Glomerular endothelial cell (primary cell): ENCODE results near the gene BRD3OS. TPM values are rescaled to one million over a fixed set of nuclear protein-coding genes. Genes with fewer than 3 reads are reported as not detected.

Source experiments
- DNase-seq: peaks from one replicate; pipeline ENCODE4 v3.0.0-alpha.2; 2011; ENCODE audit warnings: low read depth, low spot score; ENCODE audit errors: extremely low read depth
- total RNA-seq: library from RNA; depleted of rRNA; stranded (reverse); fragments of >200 nt; gene quantifications from 2 replicates; pipeline ENCODE4 v1.2.3, GENCODE V29; 2015

Gene BRD3OS
- total RNA-seq, 1 donor from 2014 or later = 20.2 TPM

DNA sequence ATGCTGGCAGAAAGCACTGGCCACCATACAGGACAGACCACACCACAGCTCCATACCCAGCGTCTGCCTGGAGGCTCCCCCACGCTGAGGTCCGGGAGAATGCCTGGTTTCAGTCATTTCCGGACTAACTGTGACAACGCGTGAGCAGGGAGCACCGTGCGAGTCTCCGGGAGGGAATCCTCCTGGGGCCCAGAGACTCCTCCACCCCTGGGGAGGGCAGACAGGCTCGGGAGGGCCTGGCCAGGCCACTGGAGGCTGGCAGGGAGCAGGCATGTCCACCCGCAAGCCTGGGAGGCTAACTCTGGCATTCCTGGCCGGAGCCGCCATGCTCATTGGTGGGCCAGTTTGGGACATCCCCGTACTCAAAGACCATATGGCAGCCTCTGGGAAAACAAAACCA is 6.5 kb downstream of the BRD3OS start:
- DNase-seq = no peak

DNA sequence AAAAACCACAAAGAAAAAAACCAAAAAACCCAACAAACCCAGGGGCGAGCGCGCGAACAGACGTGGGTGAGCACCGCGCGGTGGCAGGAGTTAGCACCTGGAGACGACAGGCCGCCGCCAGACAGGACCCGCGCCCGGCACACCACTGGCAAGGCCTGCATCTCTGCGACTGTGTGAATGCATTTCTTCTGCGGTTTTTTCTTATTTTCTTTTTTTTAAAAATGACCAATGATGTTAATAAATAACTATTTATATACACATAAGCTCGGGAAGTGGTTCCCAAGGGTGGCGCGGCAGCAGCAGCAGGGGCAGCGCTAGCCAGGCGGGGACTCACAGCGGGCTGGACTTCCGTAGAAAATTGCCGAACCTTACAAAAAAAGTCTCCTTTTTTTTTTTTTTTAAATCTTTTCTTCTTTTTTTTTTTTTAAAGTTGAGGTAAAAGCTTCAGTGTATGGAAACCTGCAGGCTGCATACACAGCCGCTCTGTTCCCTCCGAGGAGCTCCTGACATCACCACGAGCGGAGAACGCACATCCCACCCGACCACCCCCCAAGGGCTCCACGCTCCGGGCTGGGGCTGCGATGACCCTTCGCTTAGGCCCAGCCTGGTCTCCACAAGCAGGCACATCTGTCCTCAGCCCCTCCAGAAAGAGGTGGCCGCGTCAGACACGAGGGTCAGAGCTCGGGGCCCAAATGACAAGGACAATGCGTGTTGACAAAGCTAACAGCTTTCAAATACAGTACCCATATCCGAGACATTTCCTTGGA is 7.4 kb downstream of the BRD3OS start:
- DNase-seq = no peak

DNA sequence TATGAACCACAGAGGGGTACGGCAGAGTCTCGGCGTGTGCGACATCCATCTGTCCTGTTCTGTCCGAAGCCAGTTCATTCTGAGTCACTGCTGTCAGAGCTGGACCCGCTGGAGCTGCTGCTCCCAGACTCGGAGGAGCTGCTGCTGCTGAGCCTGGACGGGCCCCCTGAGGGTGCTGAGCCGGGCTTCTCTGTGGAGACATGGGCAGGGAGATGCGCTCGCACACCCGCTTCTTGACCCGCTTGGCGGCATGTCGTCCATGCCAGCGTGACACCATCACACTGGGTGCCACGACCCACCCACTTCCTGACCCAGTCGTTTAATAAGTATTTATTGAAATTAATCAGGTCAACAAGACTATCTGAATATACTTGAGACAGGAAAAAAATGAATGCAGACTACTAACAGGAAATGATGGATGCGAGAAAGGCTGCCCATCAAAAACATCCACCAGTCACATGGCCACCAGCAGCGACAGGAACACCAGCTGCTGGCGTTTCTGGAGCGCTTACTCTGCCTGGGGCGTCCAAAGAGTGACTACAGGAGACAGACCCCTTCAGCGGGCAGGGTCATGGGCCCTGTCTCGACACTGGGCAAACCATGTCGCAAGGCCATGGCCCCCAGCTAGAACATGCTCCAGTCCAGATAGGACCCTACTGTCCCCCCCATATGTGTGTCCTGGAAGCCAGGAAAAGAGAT is 8.4 kb downstream of the BRD3OS start:
- no peak for DNase-seq

DNA sequence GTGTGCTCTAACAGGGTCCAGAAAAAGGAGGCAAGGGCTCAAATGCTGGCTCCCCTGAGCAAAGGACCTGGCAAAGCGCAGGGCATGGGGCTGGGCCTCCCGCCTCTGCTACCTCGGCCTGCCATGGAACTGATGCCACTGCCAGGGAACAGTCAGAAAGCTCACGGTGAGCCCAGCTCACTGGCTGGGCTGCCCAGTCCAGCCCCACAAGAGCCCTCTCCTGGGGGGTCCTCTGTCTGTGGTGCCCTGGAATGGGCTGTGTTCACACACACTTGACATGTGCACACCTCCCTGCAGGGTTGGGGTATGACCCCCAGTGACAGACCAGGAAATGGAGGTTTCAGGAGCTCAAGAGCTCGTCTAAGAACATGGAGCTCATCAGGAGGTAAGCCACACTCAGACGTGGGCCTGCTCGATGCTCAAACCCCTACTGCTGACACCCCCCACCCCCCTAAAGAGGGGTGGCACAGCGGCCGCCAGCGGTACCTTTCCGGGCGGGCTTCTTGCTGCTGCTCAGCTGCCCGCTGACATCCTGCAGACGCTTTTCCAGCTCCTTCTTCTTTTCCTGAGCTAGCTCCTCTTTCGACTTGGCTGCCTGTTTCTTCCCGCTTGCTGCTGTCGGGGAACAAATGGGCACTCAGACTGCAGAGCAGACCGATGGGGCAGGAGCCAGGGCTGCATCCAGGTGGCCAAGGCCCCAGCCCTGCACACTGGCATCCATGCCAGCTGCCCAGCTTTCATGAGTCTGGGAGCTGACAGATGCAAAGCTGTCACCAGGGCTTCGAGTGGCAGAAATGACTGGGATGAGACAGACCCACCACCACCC is 9.1 kb downstream of the BRD3OS start:
- no peak for DNase-seq

DNA sequence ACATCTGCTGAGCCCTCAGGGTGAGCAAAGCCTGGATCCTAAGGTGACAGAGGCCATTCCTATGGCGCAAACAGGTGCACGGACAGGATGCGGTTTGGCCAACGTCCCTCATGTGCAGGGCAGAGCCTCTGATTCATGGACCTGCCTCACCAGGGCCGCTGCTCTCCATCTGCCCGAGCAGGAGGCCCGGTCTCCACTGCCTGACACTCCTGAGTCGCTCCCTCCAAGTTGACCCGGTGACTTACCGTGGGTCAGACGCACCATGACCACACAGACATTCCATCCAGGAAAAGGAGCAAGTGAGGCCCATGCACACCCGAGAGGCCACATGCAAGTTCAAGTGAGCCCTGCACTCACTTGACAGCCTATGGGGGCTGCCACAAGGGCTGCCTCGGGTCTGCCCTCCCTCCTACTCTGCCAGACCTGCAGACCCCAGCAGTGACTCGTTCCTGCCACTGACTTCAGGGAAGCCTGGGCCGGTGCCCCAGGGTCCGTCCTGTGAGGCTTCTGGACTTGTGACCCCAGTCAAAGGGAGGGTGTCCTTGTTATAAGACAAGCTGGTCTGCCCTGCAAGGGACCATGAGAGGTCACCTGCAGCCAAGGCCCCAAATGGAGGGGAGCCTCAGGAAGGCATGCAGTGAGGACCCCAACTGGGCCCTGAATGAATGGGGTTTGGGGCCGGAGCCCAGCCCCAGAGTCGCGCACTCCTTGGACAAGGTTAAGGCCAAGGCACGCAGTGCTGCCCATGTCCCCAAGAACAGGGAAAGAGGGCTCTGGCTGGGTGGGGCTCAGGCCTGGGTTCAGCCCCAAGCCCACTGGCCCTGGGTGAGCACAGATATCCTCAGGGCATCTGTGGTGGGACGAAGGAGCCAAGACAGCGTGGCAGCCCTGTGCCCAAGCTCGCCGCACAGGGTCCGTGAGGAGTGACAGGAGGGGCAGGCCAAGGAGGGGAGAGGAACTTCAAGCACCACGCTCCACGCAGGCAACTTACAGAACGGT is 10.1 kb downstream of the BRD3OS start:
- no peak for DNase-seq

DNA sequence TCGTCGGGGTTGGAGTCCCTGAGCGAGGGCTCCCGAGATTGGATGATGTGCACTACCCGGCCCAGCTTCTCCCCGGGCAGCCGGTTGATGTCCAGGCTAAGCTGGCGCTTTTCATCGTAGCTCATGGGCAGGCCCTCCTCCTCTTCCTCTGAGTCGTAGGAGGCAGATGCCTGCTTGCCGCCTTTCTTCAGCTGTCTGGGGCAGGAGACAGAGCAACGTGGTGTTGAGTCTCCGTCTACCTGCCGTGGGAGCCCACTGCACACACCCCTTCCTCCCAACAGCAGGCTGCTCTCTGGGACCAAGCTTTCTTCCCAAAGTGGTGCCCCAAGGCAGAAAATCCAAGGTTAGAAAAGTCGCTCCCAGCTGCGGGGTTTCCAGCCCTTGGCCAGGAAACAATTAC is 10.8 kb downstream of the BRD3OS start:
- DNase-seq = no peak

DNA sequence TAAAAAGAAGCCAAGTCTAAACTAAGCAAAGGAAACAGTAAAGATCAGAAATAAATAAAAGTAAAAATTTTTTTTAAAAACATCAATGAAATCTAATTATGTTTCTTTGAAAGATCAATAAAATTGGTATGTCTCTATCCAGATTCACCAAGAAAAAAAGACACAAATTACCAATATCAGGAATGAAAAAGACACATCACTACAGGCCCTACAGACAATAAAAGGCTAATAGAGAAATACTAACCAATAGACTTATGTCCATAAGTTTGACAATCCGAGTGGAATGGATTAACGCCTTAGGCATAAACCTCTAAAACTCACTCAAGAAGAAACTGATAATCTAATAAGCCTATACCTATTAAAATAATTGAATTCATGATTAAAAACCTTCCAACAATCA is 12.4 kb downstream of the BRD3OS start:
- DNase-seq = no peak

DNA sequence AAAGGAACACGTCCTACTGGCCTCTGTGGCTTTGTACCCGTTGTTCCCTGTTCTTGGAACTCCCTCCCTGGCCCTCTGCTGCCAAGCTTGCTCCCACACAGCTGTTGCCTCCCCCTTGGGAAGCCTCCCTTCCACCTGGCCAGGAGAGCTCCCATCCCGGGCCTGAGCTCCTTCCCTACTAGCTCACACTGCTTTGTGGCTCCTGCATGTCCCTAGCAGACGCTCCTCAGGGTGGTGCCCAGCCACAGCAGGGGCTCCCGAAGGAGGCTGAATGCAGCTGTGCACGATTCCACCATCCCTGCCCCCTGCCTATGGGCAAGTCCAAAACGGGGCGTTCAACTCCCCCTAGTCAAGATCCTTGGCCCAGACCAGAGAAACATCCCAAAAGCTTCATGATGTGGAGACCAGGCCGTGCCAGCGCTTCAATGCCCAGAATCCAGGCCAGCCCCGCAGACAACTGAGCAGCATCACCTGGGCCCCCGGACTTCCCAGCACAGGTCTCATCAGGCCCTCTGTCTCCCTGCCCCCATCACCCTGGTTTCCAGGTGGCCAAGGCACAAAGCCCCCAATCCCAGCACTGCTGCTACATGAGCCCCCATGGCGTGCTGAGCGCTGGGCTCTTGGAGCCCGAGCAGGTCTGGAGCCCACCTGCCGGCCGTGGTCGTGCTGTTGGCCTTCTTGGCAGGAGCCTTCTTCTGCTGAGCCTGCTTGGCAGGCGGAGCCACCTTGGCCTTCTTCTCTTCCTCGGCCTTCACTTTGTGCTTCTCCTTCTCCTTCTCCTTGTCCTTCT is 14.3 kb downstream of the BRD3OS start:
- no peak for DNase-seq

DNA sequence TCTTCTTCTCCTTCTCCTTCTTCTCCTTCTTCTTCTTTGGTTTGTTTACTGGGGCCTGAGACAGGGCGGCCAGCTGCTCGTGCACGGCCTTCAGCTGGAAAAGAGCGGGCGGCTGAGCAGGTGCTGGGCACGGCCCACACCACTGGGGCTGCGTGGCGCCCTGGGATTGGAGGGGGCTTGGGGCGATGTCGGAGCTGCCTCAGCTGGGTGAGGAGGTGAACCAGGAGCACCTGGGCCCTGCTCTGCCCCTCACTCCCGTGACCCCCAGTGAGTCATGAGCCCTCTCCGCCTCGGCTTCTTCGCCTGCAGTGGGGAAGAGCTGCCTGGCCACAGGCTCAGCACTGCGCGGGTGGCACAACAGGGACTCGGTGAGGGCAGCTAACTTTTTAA is 14.9 kb downstream of the BRD3OS start:
- DNase-seq = no peak

DNA sequence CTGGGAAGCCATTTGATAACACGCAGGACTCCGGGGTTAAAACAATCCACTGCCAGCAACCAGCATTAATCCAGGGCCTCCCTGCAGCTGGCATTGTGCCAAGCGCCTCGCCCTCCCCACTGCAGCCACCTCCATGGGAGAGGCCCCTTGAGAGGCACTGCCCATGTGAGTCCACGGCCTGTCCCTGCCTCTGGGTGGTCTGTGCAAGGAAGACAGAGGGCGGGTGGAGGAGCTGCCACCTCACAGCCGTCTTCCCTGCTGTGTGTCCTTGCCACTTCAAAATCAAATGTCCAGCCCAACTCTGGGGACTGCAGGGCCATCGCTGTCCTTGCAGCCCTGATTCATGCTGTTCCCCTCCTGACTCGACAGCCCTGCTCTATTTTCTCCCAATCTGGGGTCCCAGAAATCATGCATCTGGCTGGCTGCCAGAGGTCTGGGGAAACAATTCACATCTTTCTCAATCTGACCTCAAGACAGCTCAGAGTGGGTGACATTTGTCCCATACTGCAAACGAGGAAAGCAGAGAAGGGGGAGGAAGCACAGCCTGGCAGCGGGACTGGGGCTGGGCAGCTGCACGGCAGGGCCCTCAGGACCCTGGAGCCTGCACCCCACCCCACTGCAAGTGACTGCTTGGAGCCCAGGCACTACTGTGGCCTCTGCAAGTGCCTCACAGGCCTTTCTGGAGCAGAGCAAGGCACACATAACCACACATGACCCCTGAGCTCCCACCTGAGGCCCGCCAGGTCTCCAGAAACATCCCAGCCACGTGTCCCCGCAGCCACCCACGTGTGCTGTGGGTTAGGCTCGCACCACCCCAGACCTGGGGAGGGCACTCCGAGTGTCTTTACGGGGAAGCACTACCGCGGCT is 15.7 kb downstream of the BRD3OS start:
- no peak for DNase-seq

DNA sequence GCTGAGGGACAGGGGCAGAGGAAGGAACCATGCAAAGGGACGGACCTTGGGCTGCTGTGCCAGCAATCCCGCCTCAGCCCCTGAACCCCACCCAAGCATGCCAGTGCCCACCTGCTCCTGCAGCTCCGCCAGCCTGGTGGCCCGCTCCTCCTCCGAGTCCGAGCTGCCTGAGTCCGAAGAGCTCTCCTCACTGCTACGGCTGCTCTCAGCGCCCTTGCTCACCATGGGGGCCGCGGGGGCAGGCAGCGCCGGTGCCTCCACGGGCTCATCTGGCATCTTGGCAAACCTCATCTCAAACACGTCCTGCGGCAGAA is 16.3 kb downstream of the BRD3OS start:
- no peak for DNase-seq

DNA sequence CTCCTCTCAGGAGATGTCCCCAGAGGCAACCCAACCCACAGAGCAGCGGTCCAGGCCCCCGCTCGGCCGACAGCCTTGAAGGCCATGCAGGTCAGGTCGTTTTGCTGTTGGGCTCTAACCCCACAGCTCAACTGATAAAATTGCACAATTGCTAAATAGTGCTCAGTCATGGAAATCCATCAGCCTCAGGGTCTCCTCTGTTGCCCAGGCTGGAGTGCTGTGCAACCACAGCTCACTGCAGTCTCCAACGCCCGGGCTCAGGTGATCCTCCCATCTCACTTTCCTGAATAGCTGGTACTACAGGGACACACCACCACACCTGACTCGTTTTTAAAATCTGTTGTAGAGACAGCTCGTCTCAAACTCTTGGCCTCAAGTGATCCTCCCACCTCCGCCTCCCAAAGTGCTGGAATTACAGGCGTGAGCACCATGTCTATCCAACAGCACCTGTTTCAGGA is 18.3 kb downstream of the BRD3OS start:
- DNase-seq = no peak

DNA sequence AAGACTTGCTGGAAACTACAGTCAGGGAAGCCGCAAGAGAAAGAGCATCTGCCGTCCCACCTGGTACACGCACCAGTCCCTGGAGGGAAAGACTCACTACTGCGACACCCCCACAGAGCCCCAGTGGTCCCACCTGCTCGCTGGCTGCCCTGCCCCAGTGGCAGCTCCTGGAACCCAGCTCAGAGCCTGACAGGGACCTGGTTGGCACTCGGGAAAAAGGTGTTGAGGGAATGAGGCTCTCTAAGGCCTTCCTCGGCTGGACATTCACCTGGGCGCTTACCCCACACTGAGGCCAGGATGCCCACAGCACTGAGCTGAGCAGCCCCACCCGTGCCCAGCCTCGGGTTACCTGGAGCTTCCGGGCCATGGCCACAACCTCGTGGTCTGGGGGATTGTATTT is 19.7 kb downstream of the BRD3OS start:
- DNase-seq = no peak

DNA sequence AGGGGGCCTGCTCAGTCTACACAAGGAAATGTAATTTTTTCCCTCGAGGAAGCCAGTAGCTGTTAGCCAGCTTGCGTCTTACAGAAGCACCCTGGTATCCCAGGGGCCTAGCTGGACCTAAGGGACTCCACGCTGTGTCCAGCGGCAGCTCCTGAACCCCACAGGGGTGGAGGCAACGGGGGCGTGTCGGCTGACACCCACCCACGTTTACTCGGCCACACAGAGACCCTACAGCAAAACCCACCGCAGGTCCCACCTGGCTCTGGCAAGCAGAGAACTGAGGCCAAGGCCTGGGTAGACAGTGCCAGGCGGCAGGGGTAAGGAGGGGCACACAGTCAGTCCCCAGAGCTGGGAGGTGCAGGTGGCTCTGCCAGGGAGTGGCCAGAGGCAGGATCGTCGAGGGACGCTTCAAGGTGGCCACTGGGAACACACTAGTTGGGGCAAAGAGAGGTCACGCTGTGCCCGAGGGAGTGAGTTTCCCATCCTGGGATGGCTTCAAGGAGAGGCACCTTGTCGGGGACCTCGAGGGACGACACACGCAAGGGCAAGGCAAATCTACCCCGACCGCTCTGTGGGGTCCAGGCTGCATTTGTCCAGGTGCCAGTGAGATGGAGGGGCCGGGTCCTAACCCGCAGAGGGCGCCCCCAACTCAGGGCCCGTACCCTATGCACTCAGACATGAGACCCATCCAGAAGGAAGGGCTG is 20.7 kb downstream of the BRD3OS start:
- no peak for DNase-seq

DNA sequence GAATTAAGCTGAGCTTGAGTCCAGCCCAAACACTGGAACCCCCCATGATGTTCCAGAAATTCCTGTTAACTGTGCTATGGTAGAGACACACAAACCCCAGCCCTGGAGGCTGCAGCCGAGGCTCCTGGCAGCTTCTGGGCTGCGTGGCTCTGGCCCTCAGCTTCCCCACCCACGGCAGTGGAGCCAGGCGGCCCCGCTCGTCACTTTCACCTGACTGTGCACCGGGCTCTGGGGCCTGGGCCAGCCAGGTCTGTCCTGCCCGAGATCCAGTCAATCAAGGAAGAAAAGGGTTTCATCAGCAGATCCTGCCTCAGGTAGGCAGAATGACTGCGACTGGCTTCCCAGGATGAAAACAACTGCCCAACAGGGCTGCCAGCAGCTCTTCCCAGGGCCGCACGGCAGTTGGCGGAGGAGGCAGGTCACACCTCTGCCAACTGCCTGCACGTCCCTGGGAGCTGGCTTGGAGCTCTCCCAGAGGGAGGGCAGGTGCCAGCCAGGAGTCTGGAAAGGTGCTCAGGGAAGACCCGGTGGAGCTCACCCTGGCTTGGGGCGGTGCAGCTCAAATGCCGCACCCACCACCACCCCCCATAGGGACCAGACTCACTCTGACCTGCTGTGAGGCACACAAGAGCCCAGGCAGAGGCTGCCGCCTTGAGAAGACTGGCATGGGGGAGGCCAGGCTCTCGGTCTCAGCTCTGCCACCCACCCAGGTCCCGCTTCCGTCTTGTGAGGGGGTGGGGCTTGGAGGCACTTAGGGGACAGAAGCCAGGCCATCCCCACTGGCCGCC is 21.8 kb downstream of the BRD3OS start:
- DNase-seq = no peak

DNA sequence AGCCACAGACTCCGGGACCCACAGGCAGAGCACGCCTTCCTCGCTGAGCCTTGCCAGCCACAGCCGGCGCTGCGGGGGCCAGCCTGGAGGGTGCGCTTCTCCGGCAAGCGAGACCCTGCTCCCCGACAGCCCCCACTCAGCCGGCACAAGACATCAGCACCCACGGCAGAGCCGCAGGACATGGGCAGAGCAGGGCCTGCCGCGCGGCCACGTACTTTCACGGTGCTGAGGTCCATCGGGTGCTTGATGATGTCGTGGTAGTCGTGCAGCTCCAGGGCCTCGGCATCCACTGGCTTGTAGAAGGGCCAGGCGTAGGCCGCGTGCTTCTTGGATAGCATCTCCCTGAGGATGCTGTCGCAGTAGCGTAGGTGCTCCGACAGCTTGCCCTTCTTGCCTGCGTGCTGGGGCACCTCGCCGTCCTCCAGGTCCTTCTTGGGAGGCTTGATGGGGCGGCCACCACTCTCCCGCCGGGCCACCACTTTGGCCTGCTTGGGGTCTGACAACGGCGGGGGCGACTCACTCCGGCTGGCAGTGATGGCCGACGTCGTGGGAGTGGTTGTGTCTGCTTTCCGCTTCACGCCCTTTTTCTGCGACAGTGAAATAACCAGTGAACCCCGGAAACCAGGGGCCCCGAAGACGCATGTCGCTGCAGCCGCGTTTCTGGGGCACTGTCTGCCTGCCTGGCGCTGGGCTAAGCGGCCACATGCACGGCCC is 22.7 kb downstream of the BRD3OS start:
- DNase-seq = no peak

DNA sequence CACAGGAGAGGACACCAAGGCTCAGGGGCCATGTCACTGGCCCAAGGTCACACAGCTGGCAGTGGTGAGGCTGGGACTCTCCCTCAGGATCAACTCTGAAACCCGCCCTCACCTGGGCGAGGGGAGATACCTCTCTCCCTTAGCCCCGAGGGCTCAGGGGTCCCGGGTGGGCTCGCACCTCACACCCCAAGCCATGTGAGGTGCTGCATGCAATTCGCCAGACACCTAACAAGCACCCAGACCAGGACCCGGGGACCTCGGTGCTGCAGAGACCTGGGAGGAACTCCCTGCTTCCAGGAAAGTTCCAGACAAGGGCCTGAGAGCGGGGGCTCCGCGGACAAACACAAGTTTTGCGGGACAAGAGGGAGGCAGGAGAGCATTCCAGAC is 23.3 kb downstream of the BRD3OS start:
- no peak for DNase-seq
